Activated gamma-delta T cell treated with anti-CD3 and anti-CD28 coated beads, Interleukin-2, amount 50 U/mL, for 16 hours (primary cell): ENCODE results near the gene GALNT10.

Experiments
- DNase-seq: peaks from one replicate; pipeline ENCODE4 v3.0.0-alpha.2; 2020; ENCODE audit warnings: low read depth

The GALNT10 gene

DNA sequence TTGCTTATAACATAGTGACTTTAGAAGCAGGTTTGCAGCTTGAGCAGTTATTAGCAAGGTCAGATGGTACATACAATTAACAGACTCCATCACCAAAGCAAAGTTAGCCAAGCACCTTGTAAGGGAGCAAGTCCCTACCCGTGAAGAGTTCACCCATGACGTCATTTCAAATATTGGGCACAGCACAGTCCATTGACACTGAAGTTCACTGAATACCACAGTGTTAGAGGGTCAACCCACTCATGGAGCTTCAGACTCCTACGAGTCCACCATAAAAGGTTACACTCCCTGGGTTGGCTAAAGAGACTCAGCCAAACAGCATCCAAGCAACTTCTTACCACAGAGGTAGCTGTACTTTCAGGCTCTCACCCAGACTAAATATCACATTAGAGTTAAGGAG, 77.5 kb downstream of the GALNT10 start:
- no peak for DNase-seq

- DNase-seq: no peak
Observed at GRCh38 chr5:154269414-154269813, 78.9 kb downstream of the GALNT10 start.

DNA sequence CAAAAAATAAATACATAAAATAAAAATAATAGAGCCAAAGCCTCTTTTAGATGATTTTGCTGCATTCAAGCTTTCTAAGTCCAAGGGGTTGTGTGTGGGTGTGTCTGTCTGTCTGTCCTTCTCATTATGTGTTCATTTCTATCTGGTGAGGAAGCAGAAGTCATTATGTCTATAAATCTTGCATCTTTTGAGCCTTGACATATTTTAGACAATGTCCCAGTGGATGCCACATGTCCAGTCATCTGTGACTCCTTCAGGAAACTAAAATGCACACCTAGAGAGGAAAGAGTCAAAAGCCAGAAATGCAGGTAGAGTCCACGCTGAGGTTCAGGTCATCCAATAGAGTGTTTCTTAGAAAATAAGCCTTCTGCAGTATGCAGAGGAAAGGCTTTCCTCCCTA, 80.9 kb downstream of the GALNT10 start:
- no peak for DNase-seq

GRCh38 chr5:154271936-154272514, 81.5 kb downstream of the GALNT10 start:
- DNase-seq: no peak

GRCh38 chr5:154273028-154273617, 82.6 kb downstream of the GALNT10 start:
- no peak for DNase-seq

GRCh38 chr5:154273963-154274827, 83.7 kb downstream of the GALNT10 start:
- DNase-seq: no peak

DNA sequence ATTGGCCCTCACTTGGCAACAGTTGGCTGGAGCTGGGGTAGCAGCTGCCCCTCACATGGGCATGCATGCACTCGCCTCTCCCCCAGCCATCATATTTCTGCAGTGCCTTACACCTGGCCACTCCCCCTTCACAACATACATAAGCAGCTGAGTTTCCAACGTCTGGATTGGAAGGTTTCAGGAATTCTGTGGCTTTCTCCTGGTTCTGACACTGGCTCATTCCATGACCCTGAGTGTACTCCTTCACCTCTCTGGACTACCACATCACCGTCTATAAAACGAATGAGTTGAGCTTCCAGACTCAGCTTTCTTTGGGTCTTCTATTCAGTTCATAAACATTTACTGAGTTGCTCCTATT, 84.3 kb downstream of the GALNT10 start:
- DNase-seq: no peak

DNA sequence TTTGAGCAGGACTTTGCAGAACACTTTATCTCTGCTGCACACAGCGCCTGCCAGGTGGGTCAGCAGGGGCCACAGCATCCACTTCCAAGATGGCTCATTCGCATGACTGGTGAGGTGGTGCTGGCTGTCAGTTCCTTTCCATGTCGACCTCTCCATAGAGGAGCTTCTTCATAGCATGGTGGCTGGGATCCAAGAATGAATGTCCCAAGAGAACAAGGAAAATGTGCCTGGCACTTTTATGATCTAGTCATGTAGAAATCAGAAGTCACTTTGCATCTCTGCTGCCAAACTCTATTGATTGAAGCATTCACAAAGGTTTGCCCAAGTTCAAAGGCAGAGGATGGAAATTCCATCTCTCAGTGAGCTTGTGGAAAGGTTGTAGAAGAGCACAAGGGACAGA, 85.0 kb downstream of the GALNT10 start:
- no peak for DNase-seq

DNA sequence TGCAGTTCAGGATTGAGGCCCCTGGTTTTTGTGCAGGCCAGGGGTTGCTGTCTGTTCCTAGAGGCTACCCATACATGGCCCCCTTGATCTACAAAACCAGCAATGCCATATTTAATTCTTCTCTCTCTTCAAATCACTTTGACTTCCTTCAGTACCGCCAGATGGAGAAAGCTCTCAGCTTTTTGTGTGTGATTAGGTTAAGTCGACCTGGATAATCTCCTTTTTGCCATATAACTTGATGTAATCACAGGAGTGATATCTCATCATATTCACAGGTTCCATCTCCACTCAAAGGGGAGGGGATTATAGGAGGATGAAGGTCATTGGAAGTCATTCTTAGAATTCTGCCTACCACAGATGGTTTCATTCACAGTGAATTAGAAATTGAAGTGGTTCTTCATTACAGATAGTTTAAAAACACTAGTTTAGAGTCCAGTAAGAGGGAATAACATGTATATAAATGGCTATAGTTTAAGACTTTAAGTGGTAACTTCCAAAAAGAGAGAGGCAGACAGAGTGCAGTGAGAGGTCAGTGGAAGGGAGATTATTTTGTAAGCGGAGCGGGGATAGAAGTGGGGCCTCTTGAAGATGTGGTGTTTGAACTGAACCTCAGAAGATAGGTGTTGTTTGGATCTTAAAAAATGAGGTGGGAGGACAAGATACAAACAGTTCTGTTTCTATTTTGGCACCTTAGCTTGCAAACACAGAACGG, 85.9 kb downstream of the GALNT10 start:
- no peak for DNase-seq

GRCh38 chr5:154276973-154277331, 86.4 kb downstream of the GALNT10 start:
- DNase-seq: no peak

DNA sequence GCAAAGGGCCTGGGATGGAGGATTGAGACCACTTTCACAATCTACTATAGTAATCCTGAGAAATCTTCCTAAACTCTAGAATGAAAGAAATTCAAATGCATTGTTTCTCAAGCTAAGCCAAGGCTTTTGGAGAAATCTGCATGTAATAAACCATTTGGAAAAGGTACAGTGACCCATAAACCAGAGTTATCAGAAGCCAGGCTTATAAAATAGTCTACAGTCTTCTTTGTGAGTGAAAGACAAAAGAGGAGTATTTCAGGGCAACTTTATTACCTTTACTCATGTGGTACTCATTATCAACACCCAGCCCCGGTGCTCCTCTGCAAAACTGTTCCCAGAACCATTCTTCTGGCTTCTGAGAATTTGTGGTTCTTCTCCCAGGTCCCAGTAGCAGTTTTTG, 87.0 kb downstream of the GALNT10 start:
- no peak for DNase-seq

DNA sequence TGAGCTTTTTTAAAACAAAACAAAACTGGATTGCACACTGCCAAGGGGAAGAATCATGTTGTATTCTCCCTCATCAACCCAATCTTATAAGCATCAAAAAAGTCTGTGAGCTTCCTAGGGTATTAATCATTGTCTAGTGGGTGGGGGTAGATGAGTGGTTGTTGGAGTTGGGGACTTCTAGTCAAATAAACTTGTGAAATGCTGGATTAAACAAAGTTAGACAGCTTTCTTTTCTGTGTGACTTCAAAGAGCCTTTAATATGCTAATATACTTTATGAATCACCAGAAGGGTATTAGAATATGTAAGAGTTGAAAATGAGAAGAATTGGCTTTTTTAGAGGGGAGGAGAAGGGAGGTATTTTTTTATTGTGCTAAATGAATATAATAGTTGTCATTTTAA, 87.7 kb downstream of the GALNT10 start:
- DNase-seq: no peak

DNA sequence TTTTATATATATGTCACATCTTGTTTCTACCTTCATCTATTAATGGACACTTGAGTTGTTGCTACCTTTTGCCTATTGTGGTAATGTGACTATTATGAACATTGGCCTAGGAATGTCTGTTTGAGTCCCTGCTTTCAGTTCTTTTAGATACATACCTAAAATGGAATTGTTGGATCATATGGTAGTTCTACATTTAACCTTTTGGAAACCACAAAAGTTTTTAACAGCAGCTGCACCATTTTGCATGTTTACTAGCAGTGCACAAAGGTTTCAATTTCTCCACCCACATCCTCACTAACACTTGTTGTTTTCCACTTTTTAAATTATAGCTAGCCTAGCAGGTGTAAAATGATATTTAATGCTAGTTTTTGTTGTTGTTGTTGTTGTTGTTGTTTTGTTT, 88.4 kb downstream of the GALNT10 start:
- no peak for DNase-seq

- no peak for DNase-seq
Observed at GRCh38 chr5:154284433-154284832, 93.9 kb downstream of the GALNT10 start.

GRCh38 chr5:154285661-154286408, 95.3 kb downstream of the GALNT10 start:
- no peak for DNase-seq

DNA sequence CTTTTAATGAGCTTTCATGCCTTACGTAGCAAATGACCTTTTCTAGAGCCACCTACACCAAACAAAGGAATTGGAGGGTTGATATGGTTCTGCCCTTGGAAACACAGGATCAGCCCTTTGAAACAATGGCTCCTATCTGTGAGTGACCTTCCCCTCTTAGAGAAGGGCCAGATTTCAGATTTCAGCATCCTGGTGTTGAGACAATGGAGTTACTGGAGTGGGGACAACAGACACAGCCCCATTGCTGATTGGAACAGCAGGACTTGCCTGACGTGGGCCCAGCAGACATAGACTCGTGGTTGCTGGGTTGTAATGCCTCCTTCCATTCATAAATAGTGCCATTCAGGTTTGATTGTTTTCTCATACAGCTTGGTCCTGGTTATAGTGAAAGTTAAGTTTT, 96.0 kb downstream of the GALNT10 start:
- DNase-seq: no peak

DNA sequence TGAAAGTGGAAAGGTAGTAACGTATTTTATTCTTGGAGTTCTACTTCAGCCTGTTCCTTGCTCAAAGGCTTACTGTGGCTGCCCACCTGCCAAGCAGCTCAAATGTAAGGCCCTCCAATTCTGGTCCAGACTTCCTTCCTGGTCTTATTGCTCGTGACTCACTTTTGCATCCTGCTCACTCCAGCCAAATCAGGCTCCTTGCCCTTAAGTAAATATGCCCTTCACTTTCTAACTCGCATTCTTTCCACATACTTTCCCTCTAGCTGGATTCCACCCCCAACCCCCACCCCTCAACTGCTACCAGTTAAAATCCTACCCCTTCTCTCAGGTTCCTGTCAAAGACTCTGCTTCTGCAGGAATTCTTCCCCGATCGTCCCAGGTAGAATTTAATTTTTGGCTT, 96.6 kb downstream of the GALNT10 start:
- DNase-seq: no peak

DNA sequence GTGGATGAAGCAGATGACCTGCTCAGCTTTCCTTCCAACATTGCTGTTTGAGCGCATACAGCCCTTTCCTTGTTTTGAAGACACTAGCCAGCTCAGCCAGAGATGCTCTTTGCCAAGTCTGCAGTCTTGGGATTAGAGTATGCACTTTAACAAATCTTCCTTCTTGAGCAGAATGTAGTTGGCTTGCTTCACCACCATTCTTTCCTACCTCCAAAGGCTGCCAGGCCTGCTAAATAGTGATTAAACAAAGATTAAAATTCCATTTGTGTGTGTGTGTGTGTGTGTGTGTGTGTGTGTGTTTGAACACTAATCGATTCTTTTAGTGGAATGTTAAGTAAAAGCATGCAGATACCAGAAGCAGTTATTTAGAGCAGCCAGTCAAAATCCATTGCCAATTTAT, 97.6 kb downstream of the GALNT10 start:
- DNase-seq: no peak

DNA sequence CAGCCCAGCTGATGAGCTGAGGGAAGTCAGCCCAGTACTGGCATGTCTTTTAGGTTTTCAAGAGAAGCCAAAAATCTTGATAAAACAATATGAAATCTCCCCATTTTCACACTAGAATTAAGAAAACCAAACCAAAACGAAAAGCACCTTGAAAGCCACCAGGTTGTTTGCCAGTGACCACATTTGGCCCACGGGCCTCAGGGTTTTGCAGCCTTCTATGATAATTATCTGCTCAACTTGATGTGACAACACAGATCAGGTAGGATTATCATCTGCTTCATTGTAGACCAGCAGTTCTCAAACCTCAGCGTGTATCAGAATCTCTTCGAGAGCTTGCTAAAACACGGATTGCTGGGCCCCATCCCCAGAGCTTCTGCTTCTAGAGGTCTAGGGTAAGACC, 101.4 kb downstream of the GALNT10 start:
- no peak for DNase-seq

DNA sequence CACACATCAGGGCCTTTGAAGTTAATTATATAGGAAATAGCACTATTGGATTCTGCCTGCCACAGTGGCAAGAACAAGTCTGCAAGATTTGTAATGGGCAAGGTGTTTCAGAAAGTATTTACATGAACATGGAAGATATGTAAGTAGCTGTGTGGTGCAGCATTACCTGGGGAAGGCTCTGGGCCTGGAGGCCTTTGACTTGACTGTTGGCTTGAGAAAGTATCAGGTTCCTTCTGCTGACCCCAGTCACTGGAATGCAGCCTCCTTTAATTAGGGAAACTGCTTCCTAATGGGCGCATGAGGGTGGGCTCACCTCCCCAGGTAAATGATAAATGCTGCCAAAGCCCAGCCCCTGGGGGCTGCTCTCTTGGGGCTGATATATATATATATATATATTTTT, 102.7 kb downstream of the GALNT10 start:
- DNase-seq: no peak

DNA sequence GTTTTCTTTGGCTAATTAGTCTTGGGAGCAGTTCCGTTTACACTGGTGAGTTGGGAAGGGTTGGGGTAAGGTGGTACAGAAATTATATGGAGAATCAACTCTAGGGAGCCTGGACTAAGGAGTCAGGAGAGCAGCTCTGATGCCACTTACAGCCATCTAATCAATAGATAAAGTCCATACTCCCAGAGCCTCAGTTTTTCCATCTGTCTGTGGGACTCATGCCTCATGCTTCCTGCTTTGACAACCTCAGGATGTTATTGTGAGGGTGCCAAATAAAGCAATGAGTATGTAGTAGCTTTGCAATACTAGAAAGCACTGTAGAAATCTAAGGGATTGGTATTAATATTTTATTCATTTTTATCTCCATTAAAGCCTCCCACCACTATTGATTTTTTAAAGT, 105.0 kb downstream of the GALNT10 start:
- DNase-seq: no peak

DNA sequence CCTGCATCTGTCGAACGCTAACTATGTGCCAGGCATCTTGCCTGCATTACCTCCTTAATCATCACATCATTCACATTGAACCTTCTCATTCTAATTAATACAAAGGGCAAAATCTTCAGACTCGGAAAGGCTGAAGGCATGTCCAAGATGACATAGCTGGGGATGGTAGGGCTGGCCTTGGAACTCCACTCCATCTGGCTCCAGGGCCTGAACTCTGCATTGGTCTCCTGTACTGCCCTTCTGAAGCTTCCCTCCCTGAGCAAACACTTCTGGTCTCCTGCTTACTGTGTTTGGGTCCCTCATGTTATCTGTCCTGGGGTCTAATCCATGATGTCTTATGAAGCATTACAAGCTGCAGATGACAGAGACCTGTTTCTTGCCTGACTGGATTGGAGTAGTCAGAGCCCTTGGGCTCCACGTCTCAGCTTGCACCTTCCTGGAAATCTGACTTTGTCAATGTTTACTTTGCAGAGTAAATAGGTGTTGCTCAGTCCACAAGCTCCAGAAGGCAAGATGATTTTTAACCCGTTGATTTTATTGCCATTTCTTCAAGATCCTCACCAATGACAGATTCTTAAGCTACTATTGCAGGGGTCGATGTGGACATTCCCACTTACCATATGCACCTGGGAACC, 106.1 kb downstream of the GALNT10 start:
- no peak for DNase-seq
